ENCODE data around the gene VNN1. TPM values are rescaled to one million over a fixed set of nuclear protein-coding genes. Genes with fewer than 3 reads are reported as not detected.

The VNN1 gene
- total and polyA plus RNA-seq, 2 donors (not counting 3 experiments of a cell fraction or from before 2014, with no cell fraction given), result not detected

GRCh38 chr6:132671295-132671694 lies 42.6 kb downstream of the VNN1 start:
- CTCF ChIA-PET, result interaction anchor here (1.4 to 8.0 kb wide), 6 partner anchors 12 to 392 kb away, joined by 6 to 154 read pairs (median 18); partner anchors contain the start of genes SLC18B1 and TAAR1
- Histone ChIP-seq H3K9me3 (replicated peaks; ENCODE audit: control insufficient read depth, insufficient read depth, low read length) (no peaks in the 10 kb centered on the region), H3K27ac (ENCODE audit: insufficient read depth, low read depth, low read length) (no peak overlapping the region), H4K20me1 (replicated peaks; ENCODE audit: control insufficient read depth, extremely low read depth, insufficient read depth, low read length) (no peaks in the 10 kb centered on the region), H3K9ac (replicated peaks; ENCODE audit: extremely low read depth, insufficient read depth, low read length) (no peak overlapping the region), H3K79me2 (ENCODE audit: control insufficient read depth, insufficient read depth, low read length) (no peaks in the 10 kb centered on the region), H3K4me1 (ENCODE audit: control insufficient read depth, extremely low read depth, insufficient read depth, low read length) (peaks cover 2% of the 10 kb centered on the region), H3K9me1 (replicated peaks; ENCODE audit: control insufficient read depth, extremely low read depth, insufficient read depth, low read length) (no peaks in the 10 kb centered on the region), H3K27me3 (ENCODE audit: control insufficient read depth in 2 of 2, insufficient read depth in 2 of 2, low read length in 2 of 2) (no peaks in the 10 kb centered on the region), H3K4me3 (replicated peaks in 1 of 3; ENCODE audit: insufficient read depth in 1 of 3, low read depth in 1 of 3, low read length in 3 of 3) (no peak overlapping the region), H3K4me2 (ENCODE audit: insufficient read depth, low read length) (no peak overlapping the region), H3K36me3 (ENCODE audit: control insufficient read depth in 2 of 2, extremely low read depth in 1 of 2, insufficient read depth in 2 of 2, low read length in 2 of 2) (no peaks in the 10 kb centered on the region), H2AFZ (ENCODE audit: low read depth, low read length) (no peak overlapping the region)
- POLR2A ChIA-PET, result no interaction called here
- intact Hi-C loops (cut with micrococcal nuclease), result no loop called here
- no peak for TF ChIP-seq POLR2AphosphoS5 (IDR thresholded peaks at IDR 0.05; ENCODE audit: insufficient read depth, low read depth, low read length)
- TF ChIP-seq CTCF (IDR thresholded peaks at IDR 0.05; ENCODE audit: extremely low read depth in 1 of 2, insufficient read depth in 1 of 2, low read depth in 1 of 2, low read length in 2 of 2), result no peak
- TF ChIP-seq EZH2 (IDR thresholded peaks at IDR 0.05; ENCODE audit: borderline replicate concordance, low read depth, low read length, severe bottlenecking), result no peak
- no peak for TF ChIP-seq GATA2 (IDR thresholded peaks at IDR 0.05; ENCODE audit: insufficient read depth, insufficient read length, low read depth, low read length)
- no peak for TF ChIP-seq FOS (IDR thresholded peaks at IDR 0.05; ENCODE audit: borderline replicate concordance, insufficient read depth, low read length)
- no peak for TF ChIP-seq MAX (IDR thresholded peaks at IDR 0.05; ENCODE audit: insufficient read depth, insufficient read length)
- no peak for TF ChIP-seq JUN (IDR thresholded peaks at IDR 0.05; ENCODE audit: borderline replicate concordance, insufficient read depth, insufficient read length, low read depth)
- TF ChIP-seq POLR2A (IDR thresholded peaks at IDR 0.05; ENCODE audit: low read depth, low read length), result no peak
- no peak for TF ChIP-seq MYC (IDR thresholded peaks at IDR 0.05; ENCODE audit: low read depth, low read length)
- FAIRE-seq (no peak), DNase-seq (ENCODE audit: low read depth, low spot score) (no peak)
- dilution Hi-C loops (cut with MboI; ENCODE audit: extremely low pct_ligation_motif_present, low sequenced_read_pairs), result no loop called here
- no TSS peak for BruUV-seq (replicated peaks)

All from endothelial cell of umbilical vein (primary cell).